Dendritic cell treated with granulocyte-macrophage colony-stimulating factor and Interleukin-4, amounts not matched to agents 40 ng/mL and 50 ng/mL, for 4 days (primary cell): Measurements from ENCODE around the gene LGR6.
"Not testable (repeated sequence)": the region's sequence is repeated elsewhere in the genome, so short reads cannot be mapped to it uniquely, and the experiment has no call there.

Source experiments
- H3K27ac Mint-ChIP-seq: one replicate; pipeline ENCODE4 v1.8.0; 2022; ENCODE audit warnings: mild to moderate bottlenecking, mixed read lengths
- H3K27me3 Mint-ChIP-seq: one replicate; pipeline ENCODE4 v1.8.0; 2022; ENCODE audit warnings: mild to moderate bottlenecking, mixed read lengths
- H3K36me3 Mint-ChIP-seq: one replicate; pipeline ENCODE4 v1.8.0; 2022; ENCODE audit warnings: low read depth, mixed read lengths
- H3K4me1 Mint-ChIP-seq: one replicate; pipeline ENCODE4 v1.8.0; 2022; ENCODE audit warnings: low read depth, mixed read lengths
- H3K4me3 Mint-ChIP-seq: one replicate; pipeline ENCODE4 v1.8.0; 2022; ENCODE audit warnings: mild to moderate bottlenecking, moderate library complexity, mixed read lengths
- H3K9me3 Mint-ChIP-seq: one replicate; pipeline ENCODE4 v1.8.0; 2022; ENCODE audit warnings: mixed read lengths
- intact Hi-C: fragments of 100-400 bp; cut with micrococcal nuclease; formaldehyde crosslinking; loops from one replicate; pipeline ENCODE4 v1.15.0; 2022

The LGR6 gene

GRCh38 chr1:202176949-202177927 lies 16.4 kb upstream of the LGR6 start:
- no peak overlapping the region for H3K4me3 Mint-ChIP-seq
- no peak overlapping the region for H3K27ac Mint-ChIP-seq
- H3K9me3 Mint-ChIP-seq, result no peaks in the 10 kb centered on the region
- intact Hi-C loops, result no loop called here
- no peaks in the 10 kb centered on the region for H3K4me1 Mint-ChIP-seq
- H3K36me3 Mint-ChIP-seq, result no peaks in the 10 kb centered on the region
- peaks cover 7% of the 10 kb centered on the region for H3K27me3 Mint-ChIP-seq

GRCh38 chr1:202179828-202180750 lies 13.5 kb upstream of the LGR6 start:
- H3K27ac Mint-ChIP-seq, result no peak overlapping the region
- H3K4me3 Mint-ChIP-seq, result no peak overlapping the region
- H3K36me3 Mint-ChIP-seq, result no peaks in the 10 kb centered on the region
- peaks cover 5% of the 10 kb centered on the region for H3K4me1 Mint-ChIP-seq
- H3K9me3 Mint-ChIP-seq, result no peaks in the 10 kb centered on the region
- H3K27me3 Mint-ChIP-seq, result peaks cover 20% of the 10 kb centered on the region
- intact Hi-C loops, result no loop called here

- intact Hi-C loops, H3K36me3 Mint-ChIP-seq, H3K9me3 Mint-ChIP-seq, H3K4me3 Mint-ChIP-seq, H3K4me1 Mint-ChIP-seq, H3K27ac Mint-ChIP-seq: not testable (repeated sequence)
- H3K27me3 Mint-ChIP-seq, result peaks cover 25% of the 10 kb centered on the region
These were observed 12.9 kb upstream of the LGR6 start for GRCh38 chr1:202180751-202181139.

- Mint-ChIP-seq H3K27me3 (peaks cover 31% of the 10 kb centered on the region), H3K36me3 (no peaks in the 10 kb centered on the region), H3K27ac (no peak overlapping the region), H3K4me3 (no peak overlapping the region), H3K9me3 (no peaks in the 10 kb centered on the region), H3K4me1 (peaks cover 5% of the 10 kb centered on the region)
- intact Hi-C loops, result no loop called here
These were observed 12.0 kb upstream of the LGR6 start for GRCh38 chr1:202181586-202181985.

GRCh38 chr1:202182040-202182877 lies 11.3 kb upstream of the LGR6 start:
- Mint-ChIP-seq H3K27me3 (peaks cover 35% of the 10 kb centered on the region), H3K27ac (no peak overlapping the region), H3K4me1 (peaks cover 5% of the 10 kb centered on the region), H3K36me3 (no peaks in the 10 kb centered on the region), H3K9me3 (no peaks in the 10 kb centered on the region), H3K4me3 (no peak overlapping the region)
- intact Hi-C loops, result no loop called here

- intact Hi-C loops, result no loop called here
- H3K4me1 Mint-ChIP-seq, result peaks cover 5% of the 10 kb centered on the region
- peaks cover 47% of the 10 kb centered on the region for H3K27me3 Mint-ChIP-seq
- no peaks in the 10 kb centered on the region for H3K9me3 Mint-ChIP-seq
- H3K36me3 Mint-ChIP-seq, result no peaks in the 10 kb centered on the region
- H3K4me3 Mint-ChIP-seq, result no peak overlapping the region
- no peak overlapping the region for H3K27ac Mint-ChIP-seq
These were observed 8.7 kb upstream of the LGR6 start for GRCh38 chr1:202184750-202185460.

GRCh38 chr1:202186327-202186726 lies 7.3 kb upstream of the LGR6 start:
- Mint-ChIP-seq H3K4me1 (peaks cover 5% of the 10 kb centered on the region), H3K27me3 (peaks cover 50% of the 10 kb centered on the region), H3K36me3 (no peaks in the 10 kb centered on the region), H3K27ac (no peak overlapping the region), H3K4me3 (no peak overlapping the region), H3K9me3 (no peaks in the 10 kb centered on the region)
- intact Hi-C loops, result no loop called here

- Mint-ChIP-seq H3K4me3 (no peak overlapping the region), H3K36me3 (no peaks in the 10 kb centered on the region), H3K27me3 (peaks cover 47% of the 10 kb centered on the region), H3K9me3 (no peaks in the 10 kb centered on the region), H3K4me1 (peaks cover 5% of the 10 kb centered on the region), H3K27ac (no peak overlapping the region)
- intact Hi-C loops, result no loop called here
These were observed 6.4 kb upstream of the LGR6 start for GRCh38 chr1:202187041-202187671.

GRCh38 chr1:202187697-202188407 lies 5.7 kb upstream of the LGR6 start:
- Mint-ChIP-seq H3K4me1 (peaks cover 5% of the 10 kb centered on the region), H3K27ac (no peak overlapping the region), H3K9me3 (no peaks in the 10 kb centered on the region), H3K27me3 (peaks cover 54% of the 10 kb centered on the region), H3K36me3 (no peaks in the 10 kb centered on the region), H3K4me3 (no peak overlapping the region)
- intact Hi-C loops, result loop anchor here (1.0 kb wide), 1 partner anchor 531 kb away; no protein-coding TSS in a partner anchor

- Mint-ChIP-seq H3K4me3 (no peak overlapping the region), H3K27me3 (peaks cover 60% of the 10 kb centered on the region), H3K36me3 (no peaks in the 10 kb centered on the region), H3K27ac (no peak overlapping the region), H3K9me3 (no peaks in the 10 kb centered on the region), H3K4me1 (peaks cover 5% of the 10 kb centered on the region)
- intact Hi-C loops, result no loop called here
These were observed 4.4 kb upstream of the LGR6 start for GRCh38 chr1:202189001-202189790.

- Mint-ChIP-seq H3K27me3 (peaks cover 62% of the 10 kb centered on the region), H3K27ac (no peak overlapping the region), H3K36me3 (no peaks in the 10 kb centered on the region), H3K9me3 (no peaks in the 10 kb centered on the region), H3K4me1 (no peaks in the 10 kb centered on the region), H3K4me3 (no peak overlapping the region)
- intact Hi-C loops, result no loop called here
These were observed 3.5 kb upstream of the LGR6 start for GRCh38 chr1:202189918-202190715.
